IPS-NIHi7 (cell line): ENCODE data around the gene LYPD8.

Experiments
- DNase-seq: peaks from one replicate; pipeline ENCODE4 v3.0.0; 2012; ENCODE audit warnings: mixed read lengths; ENCODE audit errors: extremely low spot score

LYPD8 gene

DNA sequence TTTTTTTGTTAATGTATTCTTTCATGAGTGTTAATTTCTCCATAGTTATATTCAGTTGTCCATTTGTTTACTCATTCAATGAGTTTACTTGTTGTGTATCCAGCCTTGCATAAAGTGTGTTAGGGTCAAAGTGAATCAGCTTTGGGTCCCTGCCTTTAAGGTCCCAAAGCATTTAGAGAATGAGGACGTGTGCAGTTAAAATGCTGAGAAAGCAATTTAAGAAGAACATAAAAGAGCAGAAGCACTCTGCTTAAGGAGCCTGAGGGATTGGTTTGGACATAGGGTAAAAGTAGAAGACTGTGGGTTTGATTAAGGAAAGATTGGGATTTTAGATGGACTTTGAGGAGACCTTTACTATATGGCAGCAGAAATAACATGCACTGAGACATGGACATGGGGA is 56.5 kb downstream of the LYPD8 start:
- no peak for DNase-seq

DNA sequence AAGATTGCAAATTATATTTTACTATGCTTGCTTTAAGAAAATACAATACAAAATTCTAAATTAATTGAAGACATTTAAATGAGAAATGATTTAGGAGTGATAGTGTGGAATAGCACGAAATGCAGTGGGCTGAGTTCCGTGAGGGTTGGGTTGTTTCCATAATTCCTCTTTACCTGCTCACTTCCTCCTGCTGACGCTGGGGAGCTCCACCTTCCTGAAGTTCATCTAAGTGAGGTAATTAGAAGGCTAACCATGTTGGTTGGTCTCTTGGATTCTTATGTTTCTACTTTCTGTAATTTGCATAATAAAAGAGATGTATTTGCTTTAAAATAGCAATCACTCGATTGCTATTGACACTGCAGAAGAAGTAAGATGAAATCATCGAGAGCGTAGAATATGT is 57.7 kb downstream of the LYPD8 start:
- no peak for DNase-seq

DNA sequence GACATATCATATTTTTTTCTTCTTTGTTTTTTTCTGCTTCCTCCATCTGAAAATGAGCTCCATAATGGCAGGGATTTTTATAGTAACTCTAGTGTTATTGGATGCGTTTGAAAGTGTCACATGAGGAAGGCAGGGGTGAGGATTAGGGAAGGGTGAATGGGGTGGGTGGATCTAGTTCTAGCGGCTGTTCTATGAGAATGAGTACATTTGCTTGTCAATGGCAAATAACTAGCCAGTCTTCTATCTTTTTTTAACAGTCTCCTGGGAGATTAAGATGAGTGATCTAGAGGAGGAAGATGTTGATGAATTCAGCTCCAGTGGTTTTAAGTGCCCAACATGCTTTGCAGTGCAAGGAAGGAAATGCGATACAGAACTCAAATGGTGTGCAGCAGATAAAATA is 58.8 kb downstream of the LYPD8 start:
- no peak for DNase-seq

DNA sequence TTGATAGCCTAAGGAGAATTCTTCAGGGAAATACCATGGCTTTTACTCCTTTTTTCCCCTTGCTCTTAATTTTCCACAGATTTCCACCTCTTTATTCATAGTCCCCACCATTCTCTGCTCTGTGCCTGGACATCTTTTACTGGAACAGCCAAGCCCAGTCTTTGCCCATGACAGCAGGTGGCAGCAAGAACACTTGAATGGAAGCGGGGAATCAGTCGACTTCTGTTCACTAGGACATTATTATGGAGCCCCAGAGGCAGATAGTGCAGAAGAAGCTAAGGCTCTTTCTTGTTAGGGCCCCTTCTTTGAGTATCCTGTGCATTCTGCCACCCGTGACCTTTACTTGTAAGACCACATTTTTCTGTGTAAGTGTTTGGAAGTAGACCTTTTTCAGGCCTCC is 59.3 kb downstream of the LYPD8 start:
- no peak for DNase-seq

DNA sequence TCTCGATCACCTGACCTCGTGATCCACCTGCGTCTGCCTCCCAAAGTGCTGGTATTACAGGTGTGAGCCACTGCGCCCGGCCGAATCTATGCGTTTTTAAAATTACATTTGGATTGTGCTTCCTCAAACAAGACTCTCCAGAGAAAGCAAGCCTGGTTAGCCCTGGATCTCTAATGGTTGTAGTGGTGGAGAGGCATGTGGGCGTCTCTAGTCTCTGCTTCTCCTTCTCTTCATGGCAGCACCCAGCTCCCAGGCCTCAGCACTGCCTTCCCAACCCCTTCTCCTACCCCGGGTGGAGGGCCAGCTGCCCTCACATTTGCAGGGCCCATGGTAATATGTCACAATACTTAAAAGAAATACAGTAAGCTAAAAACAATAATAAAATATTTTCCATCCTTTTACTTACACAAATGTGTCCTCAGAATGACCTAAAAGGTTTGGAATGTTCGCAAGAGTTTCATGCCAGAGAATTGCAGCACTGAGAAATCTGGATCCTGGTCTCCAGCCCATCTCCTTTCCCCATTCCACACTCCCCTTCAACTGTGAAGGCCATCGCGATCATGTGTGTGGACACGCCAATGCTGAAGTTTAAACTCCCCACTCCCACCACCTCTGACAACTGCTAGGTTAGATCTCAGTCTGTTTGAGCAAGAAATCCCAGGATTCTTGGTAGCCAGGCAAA is 60.0 kb downstream of the LYPD8 start:
- no peak for DNase-seq

DNA sequence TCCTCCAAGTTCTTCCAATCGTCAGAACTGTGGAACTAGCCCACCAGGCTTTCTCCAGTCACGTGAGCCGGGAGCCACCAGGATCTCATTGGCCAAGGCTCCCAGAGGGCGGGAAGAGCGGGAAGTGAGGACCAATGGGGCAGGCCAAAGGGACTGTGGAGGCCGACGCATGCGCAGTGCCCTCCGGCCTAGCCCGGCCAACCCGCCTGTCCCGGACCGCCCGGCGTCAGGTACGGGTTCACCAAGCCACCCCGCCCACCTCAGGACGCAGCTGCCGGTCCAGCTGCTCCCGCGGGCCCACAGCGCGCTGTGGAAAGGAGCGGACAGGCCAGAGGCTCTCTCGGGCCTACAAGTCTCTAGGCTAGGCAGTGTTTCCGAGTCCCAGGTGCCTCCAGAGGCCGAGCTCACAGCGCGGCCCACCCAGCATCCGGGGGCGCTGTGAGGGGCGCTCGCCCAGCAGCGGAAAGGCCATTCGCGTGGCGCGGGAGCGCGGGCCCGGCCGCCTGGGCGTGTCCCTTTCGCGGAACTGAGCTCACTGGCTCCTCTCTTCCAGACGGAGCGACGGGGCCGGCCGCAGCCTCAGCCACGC is 63.9 kb downstream of the LYPD8 start:
- DNase-seq: no peak
